AG04450 (cell line): ENCODE results near the gene GYPC. TPM values are rescaled to one million over a fixed set of nuclear protein-coding genes. Genes with fewer than 3 reads are reported as not detected.
A peak's percentile ranks its signal among the peaks of the same experiment; 100 is the strongest.

Experiments used
- CTCF ChIA-PET: fragments of 300-600, 350-600 bp; formaldehyde crosslinking; extraction: SDS; loops from one replicate; lab custom pipeline; 2022; ENCODE audit warnings: antibody characterized with exemption, inconsistent platforms; lab: Charles Lee
- POLR2A ChIA-PET: fragments of 350-600 bp; formaldehyde crosslinking; extraction: SDS; loops from one replicate; lab custom pipeline; 2021; ENCODE audit warnings: antibody characterized with exemption, inconsistent platforms; lab: Yijun Ruan, JAX
- DNase-seq: peaks from one replicate; pipeline ENCODE4 v3.0.0-alpha.2; 2011; ENCODE audit warnings: low read depth, low spot score
- H3K27ac ChIP-seq: one replicate; pipeline ENCODE4 v1.5.1; 2012; ENCODE audit warnings: low read depth, low read length, control low read depth
- H3K27me3 ChIP-seq: one replicate; pipeline ENCODE4 v1.6.0; 2012; ENCODE audit warnings: low read length; ENCODE audit not compliant: control insufficient read depth, insufficient read depth
- H3K4me3 ChIP-seq: 2 replicates; pipeline ENCODE4 v1.5.1; 2011; ENCODE audit warnings: mild to moderate bottlenecking, low read depth, low read length, control low read depth
- H3K9me3 ChIP-seq: 2 replicates; pipeline ENCODE4 v1.5.1; 2012; ENCODE audit warnings: low read length; ENCODE audit not compliant: control insufficient read depth, insufficient read depth
- polyA plus RNA-seq: library from polyadenylated mRNA; depleted of rRNA; stranded (reverse); fragments of >200 nt; gene quantifications from 2 replicates; pipeline ENCODE4 v1.2.3, GENCODE V29; 2011
- TF ChIP-seq, protein P1 (sequence below): IDR thresholded peaks from 2 replicates; pipeline ENCODE4 v1.5.1; 2011; ENCODE audit warnings: low read depth, low read length, control low read depth, inconsistent platforms

GYPC gene
- polyA plus RNA-seq, 1 experiment = 146 TPM

DNA sequence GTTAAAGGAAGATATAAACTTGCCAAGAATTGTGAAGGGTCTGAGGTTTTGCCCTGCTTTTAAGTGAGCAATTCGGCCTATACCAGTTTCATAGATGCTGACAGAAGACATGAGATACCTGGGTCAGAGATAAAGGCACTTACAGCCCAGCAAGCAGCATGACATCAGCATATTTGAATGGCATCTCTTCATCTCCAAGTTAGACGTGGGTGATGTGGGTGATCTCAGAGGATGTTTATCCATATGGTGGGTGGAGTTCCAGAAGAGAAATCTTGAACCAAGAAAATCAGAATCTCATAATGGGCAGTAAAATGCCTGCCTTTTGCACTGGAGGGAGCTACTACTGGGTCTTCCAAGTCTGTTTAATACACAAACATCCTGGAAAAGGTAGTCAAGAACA is 44.7 kb downstream of the GYPC start:
- POLR2A ChIA-PET = interaction anchor here (0.6 to 1.4 kb wide), 2 partner anchors 43 to 45 kb away, joined by 4 to 8 read pairs; no protein-coding TSS in a partner anchor
- no peaks in the 10 kb centered on the region for H3K9me3 ChIP-seq
- no peaks in the 10 kb centered on the region for H3K27me3 ChIP-seq
- CTCF ChIA-PET = interaction anchor here (1.1 kb wide), 1 partner anchor 76 kb away, joined by 4 read pairs; no protein-coding TSS in a partner anchor
- no peak for DNase-seq
- TF ChIP-seq, protein P1, sequence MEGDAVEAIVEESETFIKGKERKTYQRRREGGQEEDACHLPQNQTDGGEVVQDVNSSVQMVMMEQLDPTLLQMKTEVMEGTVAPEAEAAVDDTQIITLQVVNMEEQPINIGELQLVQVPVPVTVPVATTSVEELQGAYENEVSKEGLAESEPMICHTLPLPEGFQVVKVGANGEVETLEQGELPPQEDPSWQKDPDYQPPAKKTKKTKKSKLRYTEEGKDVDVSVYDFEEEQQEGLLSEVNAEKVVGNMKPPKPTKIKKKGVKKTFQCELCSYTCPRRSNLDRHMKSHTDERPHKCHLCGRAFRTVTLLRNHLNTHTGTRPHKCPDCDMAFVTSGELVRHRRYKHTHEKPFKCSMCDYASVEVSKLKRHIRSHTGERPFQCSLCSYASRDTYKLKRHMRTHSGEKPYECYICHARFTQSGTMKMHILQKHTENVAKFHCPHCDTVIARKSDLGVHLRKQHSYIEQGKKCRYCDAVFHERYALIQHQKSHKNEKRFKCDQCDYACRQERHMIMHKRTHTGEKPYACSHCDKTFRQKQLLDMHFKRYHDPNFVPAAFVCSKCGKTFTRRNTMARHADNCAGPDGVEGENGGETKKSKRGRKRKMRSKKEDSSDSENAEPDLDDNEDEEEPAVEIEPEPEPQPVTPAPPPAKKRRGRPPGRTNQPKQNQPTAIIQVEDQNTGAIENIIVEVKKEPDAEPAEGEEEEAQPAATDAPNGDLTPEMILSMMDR = no peak
- H3K4me3 ChIP-seq = no peak overlapping the region
- peak overlapping the region; percentile 41 for H3K27ac ChIP-seq

DNA sequence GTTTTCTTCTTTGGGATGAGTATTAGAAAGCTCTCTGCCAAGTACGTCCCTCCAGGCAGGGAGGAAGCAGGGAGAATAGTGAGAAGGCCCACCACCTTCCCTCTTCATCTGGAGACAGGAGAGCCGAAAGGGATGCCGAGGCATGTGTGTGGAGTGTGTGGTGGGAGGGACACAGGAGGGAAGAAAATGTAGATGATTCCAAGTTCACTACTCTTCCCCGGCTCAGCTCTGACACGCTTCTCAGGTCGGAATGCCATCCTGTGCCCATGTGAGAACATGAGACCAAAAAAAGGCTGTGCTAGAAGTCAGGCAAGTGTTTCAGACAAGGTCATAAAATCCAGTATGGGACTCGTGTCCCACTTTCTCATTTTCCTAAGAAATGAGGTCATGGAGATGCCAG is 47.4 kb downstream of the GYPC start:
- Histone ChIP-seq H3K27ac (no peak overlapping the region), H3K9me3 (no peaks in the 10 kb centered on the region), H3K27me3 (no peaks in the 10 kb centered on the region), H3K4me3 (no peak overlapping the region)
- ChIA-PET CTCF (no interaction called here), POLR2A (no interaction called here)
- no peak for DNase-seq
- TF ChIP-seq, protein P1 = no peak

DNA sequence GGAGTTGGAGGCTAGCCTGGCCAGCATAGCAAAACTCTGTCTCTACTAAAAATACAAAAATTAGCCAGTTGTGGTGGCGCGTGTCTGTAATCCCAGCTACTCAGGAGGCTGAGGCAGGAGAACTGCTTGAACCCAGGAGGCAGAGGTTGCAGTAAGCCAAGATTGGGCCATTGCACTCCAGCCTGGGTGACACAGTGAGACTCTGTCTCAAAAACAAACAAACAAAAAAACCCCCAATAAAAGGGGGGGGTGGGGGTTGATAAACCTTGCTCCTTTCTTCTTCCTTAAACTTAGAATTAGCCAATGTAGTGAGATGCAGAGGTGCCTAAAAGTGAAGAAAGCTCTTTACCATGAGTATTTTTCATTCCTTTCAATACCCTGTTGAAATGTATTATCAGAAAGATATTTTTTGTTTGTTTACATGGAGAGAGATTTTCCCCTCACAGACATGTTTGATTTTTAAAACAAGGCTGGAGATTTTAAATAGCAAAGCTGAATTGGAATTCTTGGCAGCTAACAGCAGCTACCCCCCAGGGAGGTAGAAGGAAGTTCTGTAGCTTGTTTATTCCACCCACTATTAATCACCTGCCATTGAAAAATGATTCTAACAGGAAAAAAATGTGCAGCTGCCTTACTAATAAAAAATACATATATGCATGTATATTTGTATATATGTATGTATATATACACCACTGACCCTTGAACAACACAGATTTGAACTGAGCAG is 48.6 kb downstream of the GYPC start:
- CTCF ChIA-PET = interaction anchor here (0.6 to 1.2 kb wide), 3 partner anchors 68 to 911 kb away, joined by 3 to 6 read pairs (median 4); no protein-coding TSS in a partner anchor
- DNase-seq = peak; percentile 27
- H3K27me3 ChIP-seq = no peaks in the 10 kb centered on the region
- H3K4me3 ChIP-seq = no peak overlapping the region
- H3K9me3 ChIP-seq = no peaks in the 10 kb centered on the region
- no peak overlapping the region for H3K27ac ChIP-seq
- TF ChIP-seq, protein P1 = no peak
- POLR2A ChIA-PET = interaction anchor here (1.7 kb wide), 1 partner anchor 47 kb away, joined by 13 read pairs; no protein-coding TSS in a partner anchor

DNA sequence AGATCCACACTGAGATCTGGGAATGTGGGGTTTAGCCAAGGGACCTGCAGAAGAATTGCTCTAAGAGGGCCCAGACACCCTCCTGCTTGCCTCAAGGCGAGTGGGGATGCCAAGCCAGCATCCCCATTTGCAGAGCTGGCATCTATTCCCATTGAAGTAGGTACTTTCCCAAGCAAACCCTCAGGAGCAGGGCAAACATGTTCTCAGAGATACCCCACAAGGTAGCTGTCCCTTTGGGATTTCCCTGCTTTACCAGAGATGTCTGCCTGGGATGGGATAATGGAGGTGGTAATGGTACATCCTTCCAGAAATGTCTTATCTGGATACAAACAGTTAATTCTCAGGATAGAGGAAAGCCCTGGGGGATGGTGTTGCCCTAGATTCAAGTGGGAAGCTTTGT is 51.2 kb downstream of the GYPC start:
- POLR2A ChIA-PET = no interaction called here

More for the DNA sequence above, 51.2 kb downstream of the GYPC start:
- DNase-seq = no peak
- H3K27me3 ChIP-seq = no peaks in the 10 kb centered on the region
- CTCF ChIA-PET = interaction anchor here (1.2 kb wide), 1 partner anchor 70 kb away, joined by 4 read pairs; no protein-coding TSS in a partner anchor
- TF ChIP-seq, protein P1 = no peak
- no peak overlapping the region for H3K27ac ChIP-seq
- no peaks in the 10 kb centered on the region for H3K9me3 ChIP-seq
- H3K4me3 ChIP-seq = no peak overlapping the region
